ENCODE measurements around the gene WTIP. TPM values are rescaled to one million over a fixed set of nuclear protein-coding genes. Genes with fewer than 3 reads are reported as not detected.

The WTIP gene
- total and polyA plus RNA-seq, 12 donors = 1.2 to 15.1 (median 6.0) TPM

DNA sequence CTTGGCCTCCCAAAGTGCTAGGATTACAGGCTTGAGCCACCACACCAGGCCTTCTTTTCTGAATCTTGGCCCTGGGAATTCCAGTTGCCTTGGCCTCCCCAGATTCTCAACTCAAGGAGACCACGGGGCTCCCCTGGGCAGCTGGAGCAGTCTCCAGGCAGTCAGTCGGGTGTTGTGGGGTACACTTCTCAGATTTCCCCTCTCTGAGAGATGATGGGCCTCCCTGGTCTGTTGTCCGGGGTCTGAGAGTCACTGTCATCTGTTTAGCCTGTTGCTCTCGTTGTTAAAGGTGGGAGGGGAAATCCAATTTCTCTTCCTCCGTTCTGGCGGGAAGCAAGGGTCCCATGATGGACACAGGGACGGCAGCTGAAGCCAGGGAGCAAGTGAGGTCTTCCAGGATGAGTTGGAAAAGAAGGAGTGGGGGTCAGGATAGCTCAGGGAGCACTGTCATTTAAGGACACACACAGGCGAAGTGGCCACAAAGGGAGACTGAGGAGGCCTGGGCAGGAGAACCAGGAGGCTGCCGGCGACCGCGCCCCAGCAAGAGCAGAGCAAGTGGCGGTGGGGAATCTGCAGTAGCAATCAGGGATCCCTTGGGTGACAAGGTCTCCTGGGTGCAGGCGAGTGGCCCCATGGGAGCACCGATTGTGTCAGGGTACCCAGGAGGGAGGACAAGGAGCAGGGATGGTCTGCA, 15.7 kb downstream of the WTIP start:
- intact Hi-C loops (cut with DNase I) = no loop called here
- WGBS, 4 donors = 91 to 100% (median 92%) methylated on average over 13 to 15 of the region's 15 CpGs

DNA sequence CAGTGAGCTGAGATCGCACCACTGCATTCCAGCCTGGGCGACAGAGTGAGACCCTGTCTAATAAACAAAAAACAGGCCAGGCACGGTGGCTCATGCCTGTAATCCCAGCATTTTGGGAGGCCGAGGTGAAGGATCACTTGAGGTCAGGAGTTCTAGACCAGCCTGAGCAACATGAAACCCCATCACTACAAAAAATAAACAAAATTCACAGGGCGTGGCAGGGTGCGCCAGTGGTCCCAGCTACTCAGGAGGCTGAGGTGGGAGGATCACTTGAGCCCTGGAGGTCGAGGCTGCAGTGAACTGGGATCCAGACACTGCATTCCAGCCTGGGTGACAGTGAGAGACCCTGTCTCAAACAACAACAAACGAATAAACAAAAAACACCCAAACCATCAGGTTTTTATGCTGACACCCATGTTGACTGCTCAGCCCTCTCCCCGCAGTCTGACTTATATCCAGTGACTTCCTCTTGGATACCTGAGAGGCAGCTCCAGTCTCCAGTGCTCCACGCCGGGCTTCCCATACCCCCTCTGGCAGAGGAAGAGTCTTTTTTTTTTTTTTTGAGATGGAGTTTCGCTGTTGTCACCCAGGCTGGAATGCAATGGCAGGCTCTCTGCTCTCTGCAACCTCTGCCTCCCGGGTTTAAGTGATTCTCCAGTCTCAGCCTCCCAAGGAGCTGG, 17.7 kb downstream of the WTIP start:
- H3K27me3 ChIP-seq = no peaks in the 10 kb centered on the region
- H3K36me3 ChIP-seq (replicated peaks in 1 of 2) = no peaks in the 10 kb centered on the region
- no peak for TF ChIP-seq POLR2A (IDR thresholded peaks at IDR 0.05)
- TF ChIP-seq, protein P1, sequence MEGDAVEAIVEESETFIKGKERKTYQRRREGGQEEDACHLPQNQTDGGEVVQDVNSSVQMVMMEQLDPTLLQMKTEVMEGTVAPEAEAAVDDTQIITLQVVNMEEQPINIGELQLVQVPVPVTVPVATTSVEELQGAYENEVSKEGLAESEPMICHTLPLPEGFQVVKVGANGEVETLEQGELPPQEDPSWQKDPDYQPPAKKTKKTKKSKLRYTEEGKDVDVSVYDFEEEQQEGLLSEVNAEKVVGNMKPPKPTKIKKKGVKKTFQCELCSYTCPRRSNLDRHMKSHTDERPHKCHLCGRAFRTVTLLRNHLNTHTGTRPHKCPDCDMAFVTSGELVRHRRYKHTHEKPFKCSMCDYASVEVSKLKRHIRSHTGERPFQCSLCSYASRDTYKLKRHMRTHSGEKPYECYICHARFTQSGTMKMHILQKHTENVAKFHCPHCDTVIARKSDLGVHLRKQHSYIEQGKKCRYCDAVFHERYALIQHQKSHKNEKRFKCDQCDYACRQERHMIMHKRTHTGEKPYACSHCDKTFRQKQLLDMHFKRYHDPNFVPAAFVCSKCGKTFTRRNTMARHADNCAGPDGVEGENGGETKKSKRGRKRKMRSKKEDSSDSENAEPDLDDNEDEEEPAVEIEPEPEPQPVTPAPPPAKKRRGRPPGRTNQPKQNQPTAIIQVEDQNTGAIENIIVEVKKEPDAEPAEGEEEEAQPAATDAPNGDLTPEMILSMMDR (IDR thresholded peaks at IDR 0.05) = no peak
- H3K9me3 ChIP-seq (replicated peaks in 1 of 3) = no peaks in the 10 kb centered on the region
- no peaks in the 10 kb centered on the region for H3K4me1 ChIP-seq (replicated peaks in 1 of 2)
- WGBS, 4 donors = 90 to 93% (median 91%) methylated on average over 13 of the region's 13 CpGs
- H3K4me3 ChIP-seq = no peak overlapping the region
- no peak for DNase-seq
- intact Hi-C loops (cut with DNase I) = no loop called here
- no peak overlapping the region for H3K27ac ChIP-seq

More for the DNA sequence above, 15.7 kb downstream of the WTIP start:
- TF ChIP-seq POLR2A (IDR thresholded peaks at IDR 0.05) = no peak
- TF ChIP-seq, protein P1 (IDR thresholded peaks at IDR 0.05) = no peak
- no peak for DNase-seq
- Histone ChIP-seq H3K4me1 (replicated peaks in 1 of 2) (no peaks in the 10 kb centered on the region), H3K27me3 (no peaks in the 10 kb centered on the region), H3K9me3 (replicated peaks in 1 of 3) (no peaks in the 10 kb centered on the region), H3K27ac (no peak overlapping the region), H3K4me3 (no peak overlapping the region), H3K36me3 (replicated peaks in 1 of 2) (peaks cover 0 to 7% of the 10 kb centered on the region in 2 donors)

DNA sequence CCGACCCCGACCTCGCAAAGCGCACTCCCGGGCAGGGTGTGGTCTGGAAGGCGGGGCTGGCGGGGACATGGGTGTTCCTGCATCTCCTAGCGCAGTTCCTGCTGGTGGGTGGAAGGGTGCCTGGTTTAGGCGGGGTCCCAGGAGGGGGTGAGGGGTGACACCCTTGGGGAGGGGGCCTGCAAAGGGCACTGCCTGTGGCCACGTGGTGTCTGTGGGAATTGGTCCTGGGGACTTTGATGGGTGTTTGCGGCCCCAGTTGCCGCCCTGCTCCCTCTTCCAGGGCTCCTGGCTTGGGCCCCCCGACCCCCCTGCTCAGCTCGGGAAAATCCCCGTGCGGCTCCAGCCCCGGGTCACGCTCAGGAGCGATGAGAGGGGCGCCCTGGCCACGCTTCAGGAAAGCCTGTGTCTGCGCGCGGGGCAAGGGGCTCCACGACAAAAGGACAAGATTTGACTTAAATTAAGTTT, 19.1 kb downstream of the WTIP start:
- H3K4me3 ChIP-seq = no peak overlapping the region
- H3K9me3 ChIP-seq (replicated peaks in 1 of 3) = no peaks in the 10 kb centered on the region
- H3K36me3 ChIP-seq (replicated peaks in 1 of 2) = no peaks in the 10 kb centered on the region
- intact Hi-C loops (cut with DNase I) = loop anchor here in 1 of 2 donors (5.0 kb wide), 1 partner anchor 212 kb away; no protein-coding TSS in a partner anchor
- peak in 2 of 7 donors; percentile 10 to 21 for DNase-seq
- no peaks in the 10 kb centered on the region for H3K4me1 ChIP-seq (replicated peaks in 1 of 2)
- WGBS, 4 donors = 44 to 76% (median 63%) methylated on average over 16 to 25 of the region's 25 CpGs
- no peak overlapping the region for H3K27ac ChIP-seq
- no peaks in the 10 kb centered on the region for H3K27me3 ChIP-seq
- TF ChIP-seq POLR2A (IDR thresholded peaks at IDR 0.05) = no peak
- TF ChIP-seq, protein P1 (IDR thresholded peaks at IDR 0.05) = no peak

Measured in adrenal gland (tissue), 12 donors.